Measurements from ENCODE around the gene ADPRM. TPM values are rescaled to one million over a fixed set of nuclear protein-coding genes. Genes with fewer than 3 reads are reported as not detected.

The ADPRM gene
- total RNA-seq, 1 experiment from 2014 or later, result 7.9 TPM

- ATAC-seq, result no peak
- ChIA-PET CTCF (no interaction called here), POLR2A (no interaction called here)
Measured at GRCh38 chr17:10725262-10725661, 27.9 kb downstream of the ADPRM start.

More at GRCh38 chr17:10725262-10725661, 27.9 kb downstream of the ADPRM start:
- no peak overlapping the region for H3K9ac ChIP-seq (ENCODE audit: low read length)
- H3K27ac ChIP-seq (ENCODE audit: low read depth, low read length), result no peak overlapping the region
- no peak overlapping the region for H3K4me3 ChIP-seq (replicated peaks in 1 of 2; ENCODE audit: low read depth in 1 of 2, low read length in 2 of 2)
- H3K79me2 ChIP-seq (ENCODE audit: insufficient read depth, low read length), result no peaks in the 10 kb centered on the region
- intact Hi-C loops (cut with micrococcal nuclease), result no loop called here
- DNase-seq (ENCODE audit: low read depth, low spot score), result no peak
- H3K9me2 ChIP-seq (ENCODE audit: insufficient read depth), result no peaks in the 10 kb centered on the region
- no peak overlapping the region for H3K4me2 ChIP-seq (ENCODE audit: low read length)
- no peaks in the 10 kb centered on the region for H3K36me3 ChIP-seq (ENCODE audit: control insufficient read depth in 1 of 2, insufficient read depth in 2 of 2, low read length in 2 of 2)
- no peak overlapping the region for H2AFZ ChIP-seq (ENCODE audit: low read depth, low read length, poor library complexity, severe bottlenecking)
- no peaks in the 10 kb centered on the region for H4K20me1 ChIP-seq (ENCODE audit: insufficient read depth)
- H3K27me3 ChIP-seq (ENCODE audit: insufficient read depth, low read length), result no peaks in the 10 kb centered on the region
- no peaks in the 10 kb centered on the region for H3K4me1 ChIP-seq (ENCODE audit: control insufficient read depth in 1 of 2, insufficient read depth in 2 of 2, low read length in 2 of 2)
- TF ChIP-seq POLR2A (IDR thresholded peaks at IDR 0.05; ENCODE audit: borderline replicate concordance, extremely low read depth, insufficient read depth, insufficient read length) (no peak), RAD21 (IDR thresholded peaks at IDR 0.05; ENCODE audit: low read depth) (no peak), EZH2phosphoT487 (IDR thresholded peaks at IDR 0.05; ENCODE audit: borderline replicate concordance) (no peak), JUND (IDR thresholded peaks at IDR 0.05) (no peak), POLR2AphosphoS5 (IDR thresholded peaks at IDR 0.05; ENCODE audit: low read depth, low read length) (no peak), ZNF274 (IDR thresholded peaks at IDR 0.05; ENCODE audit: low read depth, low read length) (no peak), TCF7L2 (IDR thresholded peaks at IDR 0.05; ENCODE audit: borderline replicate concordance, extremely low read depth, insufficient read depth, insufficient read length) (no peak), CBX3 (IDR thresholded peaks at IDR 0.05; ENCODE audit: low read depth) (no peak), SP1 (IDR thresholded peaks at IDR 0.05; ENCODE audit: low read depth) (no peak), REST (IDR thresholded peaks at IDR 0.05; ENCODE audit: low read depth) (no peak), SIN3A (IDR thresholded peaks at IDR 0.05; ENCODE audit: low read depth) (no peak), EGR1 (IDR thresholded peaks at IDR 0.05; ENCODE audit: low read depth) (no peak), MAX (IDR thresholded peaks at IDR 0.05) (no peak), ELF1 (IDR thresholded peaks at IDR 0.05; ENCODE audit: borderline replicate concordance, low read depth) (no peak), CEBPB (IDR thresholded peaks at IDR 0.05; ENCODE audit: low read depth) (no peak), FOSL1 (IDR thresholded peaks at IDR 0.05; ENCODE audit: low read depth) (no peak), ZFX (IDR thresholded peaks at IDR 0.05) (no peak), CTCF (IDR thresholded peaks at IDR 0.05 in 2 of 3, conservative IDR thresholded peaks at IDR 0.05 in 1 of 3; ENCODE audit: borderline replicate concordance in 1 of 3, insufficient read depth in 1 of 3, low read depth in 2 of 3, low read length in 2 of 3) (no peak), ZBTB33 (IDR thresholded peaks at IDR 0.05; ENCODE audit: extremely low read depth, insufficient replicate concordance, low read length) (no peak)
- no TSS peak for BruUV-seq (replicated peaks)
- RAD21 ChIA-PET (ENCODE audit: low non-redundant PET in 1 of 2, low total read pairs in 2 of 2, uncharacterized antibody in 2 of 2, unreplicated experiment in 2 of 2), result no interaction called here
- H3K9me3 ChIP-seq (ENCODE audit: control insufficient read depth in 1 of 2, insufficient read depth in 1 of 2, low read depth in 1 of 2, low read length in 2 of 2), result no peaks in the 10 kb centered on the region
